HEK293 (cell line): ENCODE measurements around the gene DLG2.

Source experiments
- BCL11A ChIP-seq: fragments of 450-650 bp; formaldehyde crosslinking; IDR thresholded peaks from 2 replicates; pipeline ENCODE4 v1.5.1; 2016; ENCODE audit warnings: low read depth, missing biosample characterization, missing genetic modification characterization
- CTCF ChIP-seq: fragments of 450-650 bp; formaldehyde crosslinking; IDR thresholded peaks from 2 replicates; pipeline ENCODE4 v1.5.1; 2016; ENCODE audit warnings: missing biosample characterization, missing genetic modification characterization
- REST ChIP-seq: fragments of 450-650 bp; formaldehyde crosslinking; IDR thresholded peaks from 2 replicates; pipeline ENCODE4 v1.5.1; 2016; ENCODE audit warnings: missing biosample characterization, missing genetic modification characterization
- YY1 ChIP-seq: fragments of 450-650 bp; formaldehyde crosslinking; IDR thresholded peaks from 2 replicates; pipeline ENCODE4 v1.5.1; 2018; ENCODE audit warnings: missing biosample characterization, missing genetic modification characterization
- ZBTB11 ChIP-seq: fragments of 450-650 bp; formaldehyde crosslinking; conservative IDR thresholded peaks from 2 replicates; pipeline ENCODE4 v1.5.1; 2016; ENCODE audit warnings: low read depth, missing biosample characterization, missing genetic modification characterization
- ZNF311 ChIP-seq: fragments of 450-650 bp; formaldehyde crosslinking; IDR thresholded peaks from 2 replicates; pipeline ENCODE4 v1.5.1; 2017; ENCODE audit warnings: missing biosample characterization, missing genetic modification characterization, borderline replicate concordance
- ZNF544 ChIP-seq: fragments of 450-650 bp; formaldehyde crosslinking; IDR thresholded peaks from 2 replicates; pipeline ENCODE4 v1.5.0; 2017; ENCODE audit warnings: missing biosample characterization, missing genetic modification characterization
- ZNF645 ChIP-seq: fragments of 450-650 bp; formaldehyde crosslinking; IDR thresholded peaks from 2 replicates; pipeline ENCODE4; 2016; ENCODE audit warnings: missing biosample characterization, missing genetic modification characterization
- ZNF670 ChIP-seq: fragments of 450-650 bp; formaldehyde crosslinking; IDR thresholded peaks from 2 replicates; pipeline ENCODE4 v1.5.1; 2016; ENCODE audit warnings: missing biosample characterization, missing genetic modification characterization, low read depth
- ZNF768 ChIP-seq: fragments of 450-650 bp; formaldehyde crosslinking; IDR thresholded peaks from 2 replicates; pipeline ENCODE4 v1.5.1; 2018; ENCODE audit warnings: missing biosample characterization, mild to moderate bottlenecking, missing genetic modification characterization

- TF ChIP-seq ZNF311 (tag by site-specific recombination) (no peak), CTCF (no peak), YY1 (tag by site-specific recombination) (no peak), BCL11A (tag by site-specific recombination) (no peak), ZNF544 (tag by site-specific recombination) (no peak), ZNF768 (tag by site-specific recombination) (no peak), REST (tag by site-specific recombination) (no peak), ZNF670 (tag by site-specific recombination) (no peak), ZBTB11 (no peak), ZNF645 (tag by site-specific recombination) (no peak)
These were observed 725.2 kb downstream of the DLG2 start for GRCh38 chr11:84901991-84902390.
